Smooth muscle cell (in vitro differentiated cells): ENCODE data around the gene FRS3. TPM values are rescaled to one million over a fixed set of nuclear protein-coding genes. Genes with fewer than 3 reads are reported as not detected.

Experiments used
- DNase-seq: peaks from one replicate; lab custom pipeline; 2025; ENCODE audit not compliant: unreplicated experiment; lab: John Stamatoyannopoulos, UW
- H2AFZ ChIP-seq: fragments of 200-600 bp; sonication (generic); 2 replicates; pipeline ENCODE4 v1.6.0; 2016; ENCODE audit warnings: antibody characterized with exemption, low read depth, mild to moderate bottlenecking
- H3F3A ChIP-seq: fragments of 200-600 bp; sonication (generic); 2 replicates; pipeline ENCODE4 v1.6.0; 2017; ENCODE audit warnings: antibody characterized with exemption, low read depth
- H3K27ac ChIP-seq: fragments of 200-600 bp; sonication (generic); 2 replicates; pipeline ENCODE4 v1.5.1; 2016; ENCODE audit warnings: low read depth, mild to moderate bottlenecking
- H3K27me3 ChIP-seq: fragments of 200-600 bp; sonication (generic); 2 replicates; pipeline ENCODE4 v1.6.1; 2016; ENCODE audit warnings: low read depth, mild to moderate bottlenecking
- H3K36me3 ChIP-seq: fragments of 200-600 bp; sonication (generic); 2 replicates; pipeline ENCODE4 v1.5.1; 2016; ENCODE audit warnings: low read depth
- H3K4me1 ChIP-seq: fragments of 200-600 bp; sonication (generic); 2 replicates; pipeline ENCODE4 v1.5.1; 2016; ENCODE audit warnings: low read depth
- H3K4me2 ChIP-seq: fragments of 200-600 bp; sonication (generic); 2 replicates; pipeline ENCODE4 v1.6.0; 2016; ENCODE audit warnings: mild to moderate bottlenecking
- H3K4me3 ChIP-seq: fragments of 200-600 bp; sonication (generic); 2 replicates; pipeline ENCODE4 v1.5.1; 2016; ENCODE audit warnings: mild to moderate bottlenecking
- H3K79me2 ChIP-seq: fragments of 200-600 bp; sonication (generic); 2 replicates; pipeline ENCODE4 v1.6.0; 2016; ENCODE audit warnings: low read depth, mild to moderate bottlenecking
- H3K9ac ChIP-seq: fragments of 200-600 bp; sonication (generic); 2 replicates; pipeline ENCODE4 v1.6.0; 2016; ENCODE audit warnings: low read depth
- H3K9me3 ChIP-seq: fragments of 200-600 bp; sonication (generic); replicated peaks from 2 replicates; pipeline ENCODE4 v1.5.1; 2016; ENCODE audit warnings: low read depth
- H4K20me1 ChIP-seq: fragments of 200-600 bp; sonication (generic); 2 replicates; pipeline ENCODE4 v1.6.0; 2016; ENCODE audit warnings: low read depth
- WGBS: methylation state at CpG from one replicate; pipeline ENCODE4 v1.1.7; 2016; ENCODE audit warnings: low lambda C conversion rate; 5-methylcytosine and 5-hydroxymethylcytosine counted together
- polyA plus RNA-seq: library from polyadenylated mRNA; unstranded; fragments of >200 nt; fragmentation: Nextera tagmentation; extraction: Ambion mirVana; gene quantifications from 2 replicates; pipeline ENCODE4 v1.2.1, GENCODE V29; 2016
- total RNA-seq: library from RNA; depleted of rRNA; stranded (reverse); fragments of >200 nt; gene quantifications from 2 replicates; pipeline ENCODE4 v1.2.3, GENCODE V29; 2014
- TF ChIP-seq, protein P1 (sequence below): fragments of 200-600 bp; sonication (generic); IDR thresholded peaks from 2 replicates; pipeline ENCODE4 v1.5.1; 2017; ENCODE audit warnings: borderline replicate concordance, mild to moderate bottlenecking, antibody characterized with exemption; ENCODE audit not compliant: insufficient read depth, poor library complexity, severe bottlenecking

FRS3 gene
- total and polyA plus RNA-seq, 2 experiments from 2014 or later = 3.1 to 6.4 TPM

DNA sequence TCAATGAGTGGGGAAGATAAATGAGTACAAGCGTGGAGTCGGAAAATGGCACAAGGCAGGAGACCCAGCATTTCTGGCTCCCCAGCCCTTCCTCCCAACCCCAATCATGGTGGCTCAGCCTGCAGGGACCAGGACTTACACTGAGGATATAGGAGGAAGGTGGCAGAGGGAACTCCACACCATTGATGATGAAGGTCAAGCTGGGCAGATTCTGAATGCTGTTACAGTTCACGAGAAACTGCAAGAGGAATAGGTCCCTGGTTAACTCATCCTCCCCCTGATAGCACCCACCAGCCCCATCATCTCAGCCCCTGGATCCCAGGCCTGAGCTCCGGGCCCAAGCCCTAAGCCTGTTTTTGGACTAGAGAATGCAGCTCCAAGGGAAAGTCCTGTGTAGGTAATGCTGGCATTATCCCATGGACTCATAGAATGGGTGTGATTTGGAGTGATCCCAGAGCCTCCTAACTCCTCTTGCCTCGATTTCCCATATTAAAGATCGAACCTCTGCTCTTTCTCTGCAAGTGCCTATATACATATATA, 42.0 kb downstream of the FRS3 start:
- TF ChIP-seq, protein P1, sequence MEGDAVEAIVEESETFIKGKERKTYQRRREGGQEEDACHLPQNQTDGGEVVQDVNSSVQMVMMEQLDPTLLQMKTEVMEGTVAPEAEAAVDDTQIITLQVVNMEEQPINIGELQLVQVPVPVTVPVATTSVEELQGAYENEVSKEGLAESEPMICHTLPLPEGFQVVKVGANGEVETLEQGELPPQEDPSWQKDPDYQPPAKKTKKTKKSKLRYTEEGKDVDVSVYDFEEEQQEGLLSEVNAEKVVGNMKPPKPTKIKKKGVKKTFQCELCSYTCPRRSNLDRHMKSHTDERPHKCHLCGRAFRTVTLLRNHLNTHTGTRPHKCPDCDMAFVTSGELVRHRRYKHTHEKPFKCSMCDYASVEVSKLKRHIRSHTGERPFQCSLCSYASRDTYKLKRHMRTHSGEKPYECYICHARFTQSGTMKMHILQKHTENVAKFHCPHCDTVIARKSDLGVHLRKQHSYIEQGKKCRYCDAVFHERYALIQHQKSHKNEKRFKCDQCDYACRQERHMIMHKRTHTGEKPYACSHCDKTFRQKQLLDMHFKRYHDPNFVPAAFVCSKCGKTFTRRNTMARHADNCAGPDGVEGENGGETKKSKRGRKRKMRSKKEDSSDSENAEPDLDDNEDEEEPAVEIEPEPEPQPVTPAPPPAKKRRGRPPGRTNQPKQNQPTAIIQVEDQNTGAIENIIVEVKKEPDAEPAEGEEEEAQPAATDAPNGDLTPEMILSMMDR = no peak

DNA sequence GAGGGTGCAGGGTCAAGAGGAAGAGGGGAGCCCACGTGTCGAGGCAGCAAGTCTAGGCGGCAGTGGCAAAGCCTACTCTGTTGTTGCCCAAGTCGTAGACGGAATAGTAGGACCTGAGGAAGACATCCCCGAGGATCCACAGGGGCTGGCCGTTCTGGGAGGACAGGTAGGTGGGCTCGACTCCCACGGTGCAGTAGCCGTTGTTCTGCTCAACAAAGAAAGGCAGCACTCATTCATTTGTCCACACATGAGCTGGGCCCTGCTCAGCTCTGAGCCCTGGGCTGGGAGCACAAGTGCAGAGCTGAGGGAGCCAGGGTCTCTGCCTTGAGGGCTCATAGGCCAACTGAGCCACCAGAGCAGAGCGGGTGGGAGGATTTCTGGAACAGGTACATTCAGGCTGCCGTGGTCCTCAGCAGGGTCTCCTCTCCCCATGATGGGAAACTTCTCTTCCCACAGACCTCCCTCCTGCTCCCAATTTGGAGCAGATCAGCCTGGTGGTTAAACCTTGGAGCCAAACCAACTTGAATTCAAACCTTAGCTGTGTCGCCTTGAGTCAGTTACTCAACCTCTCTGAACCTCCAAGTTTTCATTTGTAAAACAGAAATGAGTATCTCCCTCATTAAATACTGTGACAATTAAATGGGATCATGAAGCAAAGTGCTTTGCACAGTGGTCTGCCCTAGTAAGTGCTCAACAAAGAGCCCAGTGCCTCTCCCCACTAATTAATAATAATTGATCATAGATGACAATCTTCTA, 42.7 kb downstream of the FRS3 start:
- H3K4me3 ChIP-seq = no peak overlapping the region
- H2AFZ ChIP-seq = no peak overlapping the region
- peaks cover 9% of the 10 kb centered on the region for H3F3A ChIP-seq
- no peak for DNase-seq
- no peaks in the 10 kb centered on the region for H3K27me3 ChIP-seq
- no peaks in the 10 kb centered on the region for H3K9me3 ChIP-seq
- H3K27ac ChIP-seq = no peak overlapping the region
- H3K36me3 ChIP-seq = no peaks in the 10 kb centered on the region
- TF ChIP-seq, protein P1 = no peak
- peaks cover 18% of the 10 kb centered on the region for H3K4me1 ChIP-seq
- no peaks in the 10 kb centered on the region for H4K20me1 ChIP-seq
- H3K79me2 ChIP-seq = peaks cover 3% of the 10 kb centered on the region
- no peak overlapping the region for H3K4me2 ChIP-seq
- H3K9ac ChIP-seq = no peak overlapping the region
- WGBS = 94% methylated on average over 13 of the region's 13 CpGs

More for the DNA sequence above, 42.0 kb downstream of the FRS3 start:
- no peaks in the 10 kb centered on the region for H3K27me3 ChIP-seq
- H4K20me1 ChIP-seq = no peaks in the 10 kb centered on the region
- H3K9ac ChIP-seq = no peak overlapping the region
- no peak overlapping the region for H2AFZ ChIP-seq
- H3K36me3 ChIP-seq = no peaks in the 10 kb centered on the region
- H3K4me2 ChIP-seq = no peak overlapping the region
- 93% methylated on average over 6 of the region's 6 CpGs for WGBS
- no peaks in the 10 kb centered on the region for H3K79me2 ChIP-seq
- peaks cover 4% of the 10 kb centered on the region for H3F3A ChIP-seq
- no peaks in the 10 kb centered on the region for H3K9me3 ChIP-seq
- no peak overlapping the region for H3K4me3 ChIP-seq
- DNase-seq = no peak
- H3K27ac ChIP-seq = no peak overlapping the region
- peaks cover 13% of the 10 kb centered on the region for H3K4me1 ChIP-seq

DNA sequence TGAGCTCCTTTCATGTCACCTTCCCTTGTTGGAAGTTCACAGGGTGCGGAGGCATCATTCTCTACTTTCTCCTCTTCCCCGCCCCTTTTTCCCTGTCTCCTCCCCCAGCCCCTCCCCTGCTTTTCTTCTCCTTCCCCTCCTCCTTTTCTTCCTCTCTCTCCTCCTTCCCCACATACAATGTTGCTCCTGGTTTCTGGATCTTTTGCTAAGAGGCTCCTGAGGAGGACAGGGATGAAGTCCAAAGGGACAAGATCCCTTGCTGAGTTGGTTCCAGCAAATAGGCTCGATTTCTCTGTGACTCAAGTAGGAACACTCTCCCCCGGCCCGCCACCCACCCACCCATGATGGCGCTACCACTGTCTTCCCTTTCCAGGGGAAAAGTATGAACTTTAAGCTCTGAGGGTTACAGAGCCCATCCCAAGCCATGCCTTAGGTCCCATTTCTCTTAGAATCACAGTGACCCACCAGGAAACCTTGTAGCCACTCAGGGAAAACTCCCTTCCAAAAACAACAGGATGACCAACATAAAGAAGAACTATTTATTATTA, 43.4 kb downstream of the FRS3 start:
- Histone ChIP-seq H3K4me3 (no peak overlapping the region), H3K9me3 (no peaks in the 10 kb centered on the region), H3K36me3 (no peaks in the 10 kb centered on the region), H4K20me1 (no peaks in the 10 kb centered on the region), H3K79me2 (peaks cover 10% of the 10 kb centered on the region), H3K4me1 (peaks cover 18% of the 10 kb centered on the region), H3K9ac (no peak overlapping the region), H3K27ac (no peak overlapping the region), H3F3A (peaks cover 9% of the 10 kb centered on the region), H3K4me2 (peak overlapping the region; percentile 82), H2AFZ (no peak overlapping the region), H3K27me3 (no peaks in the 10 kb centered on the region)
- no peak for DNase-seq
- WGBS = 86% methylated on average over 6 of the region's 6 CpGs
- TF ChIP-seq, protein P1 = no peak
